Stimulated activated naive CD8-positive, alpha-beta T cell treated with anti-CD3 and anti-CD28 coated beads, Interleukin-15, amount 100 ng/mL, for 72 hours (primary cell): ENCODE measurements around the gene C11orf98.
"Not testable (repeated sequence)": the region's sequence is repeated elsewhere in the genome, so short reads cannot be mapped to it uniquely, and the experiment has no call there.

Experiments
- ATAC-seq: fragments of 150-1000 bp; cut with Tn5 transposase; 2 replicates; pipeline ENCODE4 v1.10.0; 2021; ENCODE audit warnings: mild to moderate bottlenecking, moderate library complexity
- DNase-seq, 2 donors: peaks; one replicate each; pipeline ENCODE4 v3.0.0; 2021 to 2022
- H3K27ac Mint-ChIP-seq, 2 donors: one replicate each; pipeline ENCODE4 v1.8.0; 2022; ENCODE audit warnings: mild to moderate bottlenecking in 2 of 2, mixed read lengths in 2 of 2, moderate library complexity in 2 of 2
- H3K27me3 Mint-ChIP-seq: one replicate; pipeline ENCODE4 v1.8.0; 2022; ENCODE audit warnings: mixed read lengths
- H3K4me1 Mint-ChIP-seq: one replicate; pipeline ENCODE4 v1.8.0; 2022; ENCODE audit warnings: mild to moderate bottlenecking, mixed read lengths
- H3K4me3 Mint-ChIP-seq, 2 donors: one replicate each; pipeline ENCODE4 v1.8.0; 2022; ENCODE audit warnings: mild to moderate bottlenecking in 2 of 2, mixed read lengths in 2 of 2, moderate library complexity in 1 of 2
- H3K9me3 Mint-ChIP-seq, 2 donors: one replicate each; pipeline ENCODE4 v1.8.0; 2022; ENCODE audit warnings: mixed read lengths in 2 of 2

C11orf98 gene

DNA sequence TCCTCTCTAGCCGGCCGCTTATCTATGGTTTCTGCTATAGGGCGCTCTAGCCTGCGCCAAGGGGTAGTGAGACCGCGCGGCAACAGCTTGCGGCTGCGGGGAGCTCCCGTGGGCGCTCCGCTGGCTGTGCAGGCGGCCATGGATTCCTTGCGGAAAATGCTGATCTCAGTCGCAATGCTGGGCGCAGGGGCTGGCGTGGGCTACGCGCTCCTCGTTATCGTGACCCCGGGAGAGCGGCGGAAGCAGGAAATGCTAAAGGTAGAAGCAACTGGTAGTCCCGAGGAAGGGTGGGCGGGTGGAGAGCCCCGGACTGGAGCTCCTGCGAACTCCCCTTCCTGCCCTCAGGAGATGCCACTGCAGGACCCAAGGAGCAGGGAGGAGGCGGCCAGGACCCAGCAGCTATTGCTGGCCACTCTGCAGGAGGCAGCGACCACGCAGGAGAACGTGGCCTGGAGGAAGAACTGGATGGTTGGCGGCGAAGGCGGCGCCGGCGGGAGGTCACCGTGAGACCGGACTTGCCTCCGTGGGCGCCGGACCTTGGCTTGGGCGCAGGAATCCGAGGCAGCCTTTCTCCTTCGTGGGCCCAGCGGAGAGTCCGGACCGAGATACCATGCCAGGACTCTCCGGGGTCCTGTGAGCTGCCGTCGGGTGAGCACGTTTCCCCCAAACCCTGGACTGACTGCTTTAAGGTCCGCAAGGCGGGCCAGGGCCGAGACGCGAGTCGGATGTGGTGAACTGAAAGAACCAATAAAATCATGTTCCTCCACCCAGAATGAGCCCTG lies 6.8 kb upstream of the C11orf98 start, which contains the start of the genes LBHD1 and UQCC3:
LBHD1 (minus strand) TSS at position 660 of the 782 bp plus-strand sequence. CDS start 2,236 bp downstream, outside the sequence.
UQCC3 (plus strand) TSS at position 66 of the 782 bp plus-strand sequence; CDS start at position 139, 73 bp downstream.
- peak; percentile 78 to 88 for DNase-seq
- peak within 1 kb of the TSS; percentile 98 for H3K27ac Mint-ChIP-seq
- no peaks in the 10 kb centered on the region for H3K9me3 Mint-ChIP-seq
- peak; percentile 91 for ATAC-seq
- peaks cover 74% of the 10 kb centered on the region for H3K4me1 Mint-ChIP-seq
- peak within 1 kb of the TSS; percentile 99 for H3K4me3 Mint-ChIP-seq
- no peaks in the 10 kb centered on the region for H3K27me3 Mint-ChIP-seq

DNA sequence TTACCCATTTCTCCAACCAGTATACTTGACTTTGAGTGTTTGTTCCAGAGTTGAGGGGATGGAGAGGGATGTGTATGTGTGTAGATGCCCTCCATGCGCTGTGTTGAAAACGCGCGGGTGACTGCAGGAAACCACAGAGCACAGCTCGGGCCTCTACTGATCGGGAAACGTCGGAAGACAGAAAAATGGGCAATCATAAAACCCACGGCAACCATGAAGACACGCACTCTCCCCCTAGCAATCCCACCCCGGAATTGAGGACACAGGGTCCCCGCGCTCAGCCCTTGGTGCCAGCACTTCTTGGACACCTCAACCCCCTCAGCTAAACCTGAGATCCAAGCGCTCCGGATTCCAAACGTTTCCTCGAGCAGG lies 6.2 kb upstream of the C11orf98 start:
- Mint-ChIP-seq H3K4me1 (peaks cover 74% of the 10 kb centered on the region), H3K4me3 (peak overlapping the region; percentile 99), H3K27ac (peak overlapping the region; percentile 98), H3K27me3 (no peaks in the 10 kb centered on the region), H3K9me3 (no peaks in the 10 kb centered on the region)
- no peak for DNase-seq
- peak; percentile 35 for ATAC-seq

DNA sequence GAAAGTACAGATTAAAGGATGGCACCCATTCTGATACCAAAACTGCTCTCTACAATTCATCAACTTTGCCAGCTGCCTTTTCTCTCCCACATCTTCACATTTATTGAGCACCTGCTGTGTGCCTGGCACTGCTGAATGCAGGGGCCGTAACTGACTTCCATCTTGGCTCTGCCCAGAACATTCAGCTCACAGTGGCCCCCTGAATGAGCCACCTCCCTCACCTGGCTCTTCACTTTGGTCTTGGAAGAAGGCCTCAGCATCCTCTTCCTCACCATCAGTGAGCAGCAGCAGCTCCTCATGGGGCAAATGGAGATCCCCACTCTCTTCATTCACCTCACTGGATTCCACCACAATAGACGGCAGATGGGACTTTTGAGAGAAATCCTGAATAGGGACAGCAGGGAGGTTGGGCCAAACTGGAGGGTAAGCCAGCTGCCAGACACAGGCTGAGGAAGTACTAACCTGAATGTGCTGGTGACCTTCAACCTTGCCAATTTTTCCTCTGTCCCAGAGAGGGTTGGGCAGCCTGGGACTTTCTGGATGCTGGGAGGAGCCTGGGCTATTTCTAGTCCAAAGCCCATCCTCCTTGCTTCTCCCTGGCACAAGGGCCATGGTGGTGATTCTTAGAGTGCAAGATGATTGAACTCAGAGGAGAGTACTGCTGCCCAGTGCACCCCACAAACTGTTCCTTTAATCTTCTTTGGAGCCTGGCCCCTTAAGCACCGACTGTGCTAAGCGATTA lies 4.6 kb upstream of the C11orf98 start:
- no peak for ATAC-seq
- H3K27ac Mint-ChIP-seq, result peak overlapping the region in 1 of 2 donors; percentile 87

DNA sequence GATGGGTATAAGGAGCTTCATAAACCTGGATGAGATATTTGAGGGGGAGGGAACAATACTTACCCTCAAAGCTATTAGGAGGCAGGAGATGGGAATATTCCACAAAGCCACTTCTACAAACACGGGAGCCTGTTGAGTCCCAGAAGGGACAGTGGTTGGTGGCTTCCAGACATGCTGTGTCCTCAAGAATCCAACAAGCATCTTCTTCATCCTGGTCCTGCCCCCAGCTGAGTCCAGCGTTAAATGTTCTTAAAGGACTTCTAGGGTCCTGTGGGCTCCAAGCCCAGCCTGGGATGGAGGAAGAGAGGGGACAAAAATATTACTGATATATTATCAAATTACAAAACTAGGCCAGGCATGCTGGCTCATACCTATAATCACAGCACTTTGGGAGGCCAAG lies 2.5 kb upstream of the C11orf98 start:
- H3K4me3 Mint-ChIP-seq, result peak overlapping the region; percentile 91 to 95
- H3K27me3 Mint-ChIP-seq, result no peaks in the 10 kb centered on the region
- H3K27ac Mint-ChIP-seq, result no peak overlapping the region
- H3K4me1 Mint-ChIP-seq, result peaks cover 70% of the 10 kb centered on the region
- DNase-seq (no peak), ATAC-seq (no peak)
- H3K9me3 Mint-ChIP-seq, result no peaks in the 10 kb centered on the region

More for the DNA sequence above, 4.6 kb upstream of the C11orf98 start:
- H3K4me1 Mint-ChIP-seq, result peaks cover 68% of the 10 kb centered on the region
- H3K27me3 Mint-ChIP-seq, result no peaks in the 10 kb centered on the region
- no peaks in the 10 kb centered on the region for H3K9me3 Mint-ChIP-seq
- no peak for DNase-seq
- H3K4me3 Mint-ChIP-seq, result peak overlapping the region; percentile 99

DNA sequence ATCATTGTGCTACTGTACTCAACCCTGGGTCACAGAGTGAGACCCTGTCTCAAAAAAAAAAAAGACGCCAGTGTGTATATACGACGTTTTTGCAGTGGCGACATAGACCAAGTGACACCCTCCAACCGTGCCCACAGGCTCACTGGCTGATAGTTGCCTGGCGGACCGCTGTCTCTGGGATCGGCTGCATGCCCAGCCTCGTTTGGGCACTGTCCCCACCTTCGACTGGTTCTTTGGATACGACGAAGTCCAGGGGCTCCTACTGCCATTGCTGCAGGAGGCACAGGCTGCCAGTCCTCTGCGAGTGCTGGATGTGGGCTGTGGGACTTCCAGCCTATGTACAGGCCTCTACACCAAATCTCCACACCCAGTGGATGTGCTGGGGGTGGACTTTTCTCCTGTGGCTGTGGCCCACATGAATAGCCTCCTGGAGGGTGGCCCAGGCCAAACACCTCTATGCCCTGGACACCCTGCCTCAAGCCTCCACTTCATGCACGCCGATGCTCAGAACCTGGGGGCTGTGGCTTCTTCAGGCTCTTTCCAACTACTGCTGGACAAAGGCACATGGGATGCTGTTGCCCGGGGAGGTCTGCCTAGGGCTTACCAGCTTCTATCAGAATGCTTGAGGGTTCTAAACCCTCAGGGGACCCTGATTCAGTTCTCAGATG lies 1.4 kb upstream of the C11orf98 start:
- peak overlapping the region; percentile 57 to 74 for H3K27ac Mint-ChIP-seq
- H3K9me3 Mint-ChIP-seq, result no peaks in the 10 kb centered on the region
- peak overlapping the region; percentile 91 to 95 for H3K4me3 Mint-ChIP-seq
- no peak for DNase-seq
- H3K27me3 Mint-ChIP-seq, result no peaks in the 10 kb centered on the region
- no peak for ATAC-seq
- H3K4me1 Mint-ChIP-seq, result peaks cover 66% of the 10 kb centered on the region

DNA sequence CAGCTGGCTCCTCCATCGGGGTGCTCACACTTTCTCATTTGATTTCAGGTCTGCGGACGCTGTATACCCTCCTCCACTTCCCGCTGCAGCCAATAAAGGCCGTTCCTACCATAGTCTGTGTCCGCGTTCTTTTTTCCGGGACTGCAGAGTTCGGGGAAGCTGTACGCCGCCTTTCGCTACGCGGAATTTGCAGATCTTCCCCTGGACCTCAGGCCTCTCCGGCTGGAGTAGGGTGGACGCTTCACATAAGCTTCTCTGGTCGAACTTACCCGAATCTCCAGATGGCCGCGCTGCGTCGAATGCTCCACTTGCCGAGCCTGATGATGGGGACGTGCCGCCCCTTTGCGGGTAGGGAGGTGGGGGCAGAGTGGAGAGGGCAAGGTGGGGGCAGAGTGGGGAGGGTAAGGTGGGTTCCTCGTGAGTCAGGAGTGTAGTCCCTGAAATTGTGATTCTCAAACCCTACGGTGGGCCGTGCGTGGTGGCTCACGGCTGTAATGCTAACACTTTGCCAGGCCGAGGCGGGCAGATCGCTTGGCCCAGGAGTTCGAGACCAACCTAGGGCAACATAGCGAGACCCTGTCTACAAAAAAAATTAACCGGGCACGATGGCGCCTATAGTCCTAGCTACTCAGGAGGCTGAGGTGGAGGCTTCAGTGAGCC lies 719 bp upstream of the C11orf98 start:
- peaks cover 60% of the 10 kb centered on the region for H3K4me1 Mint-ChIP-seq

DNA sequence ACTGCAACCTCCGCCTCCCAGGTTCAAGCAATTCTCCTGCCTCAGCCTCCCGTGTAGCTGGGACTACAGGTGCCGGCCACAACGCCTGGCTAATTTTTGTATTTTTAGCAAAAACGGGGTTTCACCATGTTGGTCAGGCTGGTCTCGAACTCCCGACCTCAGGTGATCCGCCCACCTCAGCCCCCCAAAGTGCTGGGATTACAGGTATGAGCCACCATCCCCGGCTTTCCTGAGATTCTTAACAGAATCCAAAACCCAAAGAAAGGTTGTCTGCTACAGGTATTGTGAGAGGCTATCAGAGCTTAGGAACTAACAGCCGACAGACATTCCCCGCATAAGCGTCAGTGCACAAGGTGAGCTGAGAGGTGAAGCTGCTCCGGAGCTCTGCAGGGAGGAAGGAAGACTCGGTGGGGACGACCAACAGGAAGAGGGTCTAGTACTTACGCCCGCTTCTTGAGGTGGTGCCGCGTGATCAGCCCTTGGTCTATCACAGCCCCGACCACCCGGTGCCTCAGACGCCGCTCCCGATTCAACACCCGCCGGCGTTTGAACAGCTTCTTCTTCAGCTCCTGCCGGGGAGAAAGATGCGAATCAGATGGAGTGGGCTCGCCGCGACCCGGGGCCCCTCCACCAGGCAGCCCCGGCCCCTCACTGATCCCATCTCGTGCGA lies 470 bp downstream of the C11orf98 start:
- H3K27ac Mint-ChIP-seq, result peak overlapping the region; percentile 98 to 99
- H3K4me1 Mint-ChIP-seq, result peaks cover 48% of the 10 kb centered on the region
- DNase-seq (peak in 1 of 2 donors; percentile 74), ATAC-seq (peak; percentile 75)
- H3K9me3 Mint-ChIP-seq, result no peaks in the 10 kb centered on the region
- H3K27me3 Mint-ChIP-seq, result no peaks in the 10 kb centered on the region
- peak overlapping the region; percentile 91 to 95 for H3K4me3 Mint-ChIP-seq

More for the DNA sequence above, 719 bp upstream of the C11orf98 start:
- H3K4me3 Mint-ChIP-seq, result peak overlapping the region; percentile 91 to 95
- no peaks in the 10 kb centered on the region for H3K9me3 Mint-ChIP-seq
- DNase-seq (peak; percentile 59 to 69), ATAC-seq (peak; percentile 56)
- H3K27me3 Mint-ChIP-seq, result no peaks in the 10 kb centered on the region
- H3K27ac Mint-ChIP-seq, result peak overlapping the region; percentile 98 to 99

DNA sequence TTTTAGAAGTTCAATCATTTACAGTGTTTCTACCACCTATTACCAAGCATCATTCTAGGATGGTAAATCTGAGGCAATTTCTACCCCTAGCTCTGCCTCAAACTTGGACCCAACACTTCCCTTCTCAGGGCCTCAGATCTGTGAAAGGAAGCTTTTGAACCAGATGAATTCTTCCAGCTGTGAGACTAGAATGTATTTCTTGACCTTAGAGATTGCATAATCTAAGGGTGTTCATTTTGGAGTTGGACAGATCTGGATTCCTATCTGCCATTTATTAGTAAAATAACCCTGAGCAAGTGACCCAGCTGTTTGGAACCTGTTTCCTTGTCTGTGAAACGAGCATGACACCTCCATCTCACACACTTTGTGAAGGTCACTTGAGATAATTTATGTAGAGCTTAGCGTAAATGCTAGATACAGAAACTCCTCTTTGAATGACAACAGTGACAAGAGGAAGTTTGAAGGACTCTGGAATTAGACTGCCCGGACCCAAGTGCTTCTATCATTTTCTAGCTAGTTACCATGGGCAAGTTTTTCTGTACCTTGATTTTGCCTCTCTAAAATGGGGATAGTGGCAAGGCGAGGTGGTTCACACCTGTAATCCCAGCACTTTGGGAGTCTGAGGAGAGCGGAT lies 8.1 kb downstream of the C11orf98 start:
- no peaks in the 10 kb centered on the region for H3K9me3 Mint-ChIP-seq
- H3K27me3 Mint-ChIP-seq, result no peaks in the 10 kb centered on the region
- DNase-seq, result no peak
- H3K4me1 Mint-ChIP-seq, result peaks cover 28% of the 10 kb centered on the region
- H3K4me3 Mint-ChIP-seq, result no peak overlapping the region
- ATAC-seq, result no peak
- H3K27ac Mint-ChIP-seq, result no peak overlapping the region

DNA sequence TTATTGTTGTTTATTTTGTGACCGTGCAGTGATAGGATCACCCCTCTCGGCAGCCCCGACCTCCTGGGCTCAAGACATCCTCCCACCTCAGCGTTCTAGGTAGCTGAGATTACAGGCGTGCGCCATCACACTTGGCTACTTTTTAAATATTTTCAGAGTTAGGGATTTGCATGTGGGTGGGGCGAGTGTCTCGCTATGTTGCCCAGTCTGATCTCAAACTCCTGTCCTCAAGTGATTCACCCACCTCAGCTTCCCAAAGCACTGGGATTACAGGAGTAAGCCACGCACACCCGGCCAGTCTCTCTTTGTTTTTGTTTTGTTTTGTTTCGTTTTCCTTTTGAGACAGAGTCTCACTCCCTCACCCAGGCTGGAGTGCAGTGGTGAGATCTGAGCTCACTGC lies 10.7 kb downstream of the C11orf98 start:
- no peak for ATAC-seq
- DNase-seq, result no peak
- Mint-ChIP-seq H3K27me3 (no peaks in the 10 kb centered on the region), H3K4me3 (peak overlapping the region; percentile 49 to 58), H3K4me1 (peaks cover 40% of the 10 kb centered on the region), H3K9me3 (no peaks in the 10 kb centered on the region), H3K27ac (no peak overlapping the region)

DNA sequence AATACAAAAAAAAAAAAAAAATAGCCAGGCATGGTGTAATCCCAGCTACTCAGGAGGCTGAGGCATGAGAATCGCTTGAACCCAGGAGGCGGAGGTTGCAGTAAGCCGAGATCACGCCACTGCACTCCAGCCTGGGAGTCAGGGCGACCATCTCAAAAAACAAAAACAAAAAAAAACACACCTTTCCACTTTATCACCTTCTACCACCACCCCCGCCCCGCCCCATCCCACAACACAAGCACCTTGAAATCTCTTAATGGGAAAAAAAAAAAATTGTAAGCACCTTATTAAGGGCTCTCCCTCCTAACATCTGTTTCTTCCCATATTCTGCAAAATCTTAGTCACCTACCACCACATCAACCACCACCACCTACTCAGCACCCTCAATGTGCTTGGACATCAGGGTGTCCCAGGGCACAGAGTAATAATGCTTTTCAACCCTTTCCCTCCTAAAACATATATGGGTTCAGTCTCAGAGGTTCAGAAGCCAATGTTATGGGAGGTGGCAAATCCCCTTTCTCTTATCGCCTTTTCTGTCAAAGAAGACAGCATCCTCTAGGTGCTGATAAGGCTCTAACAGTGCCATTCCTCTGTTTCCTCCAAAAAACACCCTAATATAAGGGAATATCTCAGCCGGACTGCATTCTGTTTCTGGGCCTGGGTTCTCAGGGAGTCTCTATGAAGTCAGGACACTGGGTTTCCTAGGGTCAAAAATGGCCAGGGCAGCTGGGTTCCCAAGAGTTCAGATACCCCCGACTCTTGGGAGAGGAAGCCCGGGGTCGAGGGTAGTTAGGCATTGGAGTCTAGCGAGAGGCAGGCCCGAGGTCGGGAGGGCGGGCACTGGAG lies 12.6 kb downstream of the C11orf98 start:
- DNase-seq (peak in 1 of 2 donors; percentile 43), ATAC-seq (peak; percentile 45)
- Mint-ChIP-seq H3K27ac (peak overlapping the region; percentile 81 to 96), H3K9me3 (no peaks in the 10 kb centered on the region), H3K4me1 (peaks cover 46% of the 10 kb centered on the region), H3K27me3 (no peaks in the 10 kb centered on the region), H3K4me3 (peak overlapping the region; percentile 92 to 93)

DNA sequence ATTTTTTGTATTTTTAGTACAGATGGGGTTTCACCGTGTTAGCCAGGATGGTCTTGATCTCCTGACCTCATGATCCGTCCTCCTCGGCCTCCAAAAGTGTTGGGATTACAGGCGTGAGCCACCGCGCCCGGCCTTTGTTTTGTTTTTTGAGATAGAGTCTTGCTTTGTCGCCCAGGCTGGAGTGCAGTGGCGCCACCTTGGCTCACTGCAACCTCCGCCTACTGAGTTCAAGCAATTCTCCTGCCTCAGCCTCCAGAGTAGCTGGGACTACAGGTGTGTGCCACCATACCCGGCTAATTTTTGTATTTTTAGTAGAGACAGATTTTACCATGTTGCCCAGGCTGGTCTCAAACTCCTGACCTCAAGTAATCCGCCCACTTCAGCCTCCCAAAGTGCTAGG lies 14.7 kb downstream of the C11orf98 start:
- peak overlapping the region in 1 of 2 donors; percentile 91 for H3K27ac Mint-ChIP-seq
- not testable (repeated sequence) for H3K4me3 Mint-ChIP-seq, ATAC-seq, DNase-seq, H3K9me3 Mint-ChIP-seq, H3K27me3 Mint-ChIP-seq
- H3K4me1 Mint-ChIP-seq, result peaks cover 57% of the 10 kb centered on the region

DNA sequence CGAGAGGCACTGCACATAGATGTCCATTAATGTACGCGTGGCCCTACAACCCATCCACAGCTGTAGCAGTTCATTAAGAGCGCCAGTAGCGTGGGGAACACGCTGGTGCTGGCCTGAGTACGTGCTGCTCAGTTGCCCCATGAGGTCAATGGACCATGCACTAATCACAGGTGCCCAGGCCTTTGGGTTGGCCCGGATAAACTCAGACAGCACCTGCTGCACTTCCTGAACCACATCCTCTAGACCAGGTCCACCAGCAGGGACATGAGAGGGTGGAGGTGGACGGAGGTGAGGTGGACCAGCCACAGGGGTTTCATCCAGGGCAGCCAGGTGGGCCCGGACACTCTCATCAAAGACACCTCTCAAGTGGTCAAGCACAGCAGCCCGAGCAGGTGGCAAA lies 15.5 kb downstream of the C11orf98 start:
- no peak for DNase-seq
- H3K4me3 Mint-ChIP-seq, result no peak overlapping the region
- H3K9me3 Mint-ChIP-seq, result no peaks in the 10 kb centered on the region
- no peaks in the 10 kb centered on the region for H3K27me3 Mint-ChIP-seq
- no peak for ATAC-seq
- H3K4me1 Mint-ChIP-seq, result peaks cover 58% of the 10 kb centered on the region
- H3K27ac Mint-ChIP-seq, result peak overlapping the region in 1 of 2 donors; percentile 39

DNA sequence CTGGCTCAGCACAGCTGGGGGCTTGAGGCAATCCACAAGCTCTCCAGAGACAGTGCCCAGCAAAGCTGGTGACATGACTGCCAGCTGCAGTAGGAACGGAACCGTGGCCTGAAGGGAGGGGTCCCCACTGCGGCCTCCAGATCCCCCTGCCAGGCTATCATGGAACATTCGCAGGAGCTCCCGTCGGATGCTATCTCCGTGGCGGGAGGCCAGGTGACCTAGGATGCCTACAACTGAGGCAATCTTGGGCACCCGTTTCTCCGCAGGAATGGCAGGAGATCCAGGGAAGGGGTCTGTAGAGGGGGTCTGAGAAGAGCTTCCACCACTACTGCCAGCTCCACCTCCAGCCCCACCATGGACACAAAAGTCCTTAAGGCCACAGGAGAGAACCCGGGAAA lies 16.0 kb downstream of the C11orf98 start:
- Mint-ChIP-seq H3K27me3 (no peaks in the 10 kb centered on the region), H3K4me1 (peaks cover 58% of the 10 kb centered on the region), H3K4me3 (no peak overlapping the region), H3K9me3 (no peaks in the 10 kb centered on the region), H3K27ac (no peak overlapping the region)
- DNase-seq, result no peak
- ATAC-seq, result no peak
